ENCODE measurements around the gene STMN3. TPM values are rescaled to one million over a fixed set of nuclear protein-coding genes. Genes with fewer than 3 reads are reported as not detected.

STMN3 gene
- total and polyA plus RNA-seq, 10 of the 15 experiments (the other 5 are each of a cell fraction or from before 2014, with no cell fraction given), result 0.09 to 3.6 (median 1.4) TPM; not detected in 1

- peaks cover 12 to 16% of the 10 kb centered on the region in 2 experiments for H3K36me3 ChIP-seq (ENCODE audit: control insufficient read depth in 2 of 2, insufficient read depth in 2 of 2, low read length in 1 of 2)
- H3K27me3 ChIP-seq (replicated peaks in 1 of 2; ENCODE audit: control insufficient read depth in 2 of 2, insufficient read depth in 2 of 2, low read length in 1 of 2), result no peaks in the 10 kb centered on the region
- in situ Hi-C loops (cut with MboI) (no loop called here), intact Hi-C loops (cut with micrococcal nuclease; ENCODE audit: unreplicated experiment) (no loop called here)
- DNase-seq (ENCODE audit: low read depth, low spot score) (no peak), FAIRE-seq (no peak), ATAC-seq (no peak)
- no peak overlapping the region for H3K9ac ChIP-seq (ENCODE audit: control insufficient read depth, insufficient read depth, low read length)
- peaks cover 7% of the 10 kb centered on the region for H3K4me1 ChIP-seq (ENCODE audit: control insufficient read depth, insufficient read depth, low read length)
- SMC1A ChIA-PET (ENCODE audit: uncharacterized antibody, unreplicated experiment), result no interaction called here
- CTCF ChIA-PET, result no interaction called here
- POLR2A ChIA-PET, result interaction anchor here (0.9 to 1.2 kb wide), 2 partner anchors 9 to 97 kb away, joined by 3 to 4 read pairs; partner anchors contain the start of gene GMEB2
- no peak overlapping the region for H2AFZ ChIP-seq (ENCODE audit: control insufficient read depth, low read depth, low read length)
- no peak overlapping the region for H3K27ac ChIP-seq (ENCODE audit: control insufficient read depth, insufficient read depth)
- no peak overlapping the region for H3K4me3 ChIP-seq
- H3K4me2 ChIP-seq (ENCODE audit: control insufficient read depth, insufficient read depth), result no peak overlapping the region
- whole genome bisulfite sequencing (ENCODE audit: insufficient coverage, insufficient replicate concordance, low lambda C conversion rate, missing lambda C conversion rate), result 84% methylated on average over 11 of the region's 11 CpGs
- no peaks in the 10 kb centered on the region for H3K9me3 ChIP-seq (replicated peaks; ENCODE audit: control insufficient read depth, insufficient read depth, low read length)
- BruUV-seq (replicated peaks), result no TSS peak
- TF ChIP-seq CHD4 (IDR thresholded peaks at IDR 0.05) (no peak), EED (IDR thresholded peaks at IDR 0.05; ENCODE audit: low read depth) (no peak), NFIC (IDR thresholded peaks at IDR 0.05; ENCODE audit: low read depth, low read length) (no peak), ZNF274 (IDR thresholded peaks at IDR 0.05; ENCODE audit: insufficient read depth, insufficient read length) (no peak), ASH2L (IDR thresholded peaks at IDR 0.05; ENCODE audit: borderline replicate concordance, low read depth) (no peak), CHD1 (IDR thresholded peaks at IDR 0.05; ENCODE audit: low read depth, low read length) (no peak), RUNX3 (IDR thresholded peaks at IDR 0.05; ENCODE audit: low read length) (no peak), SUZ12 (IDR thresholded peaks at IDR 0.05; ENCODE audit: unreplicated experiment) (no peak), RAD21 (IDR thresholded peaks at IDR 0.05; ENCODE audit: insufficient read depth, low read depth, low read length) (no peak)
- H3K79me2 ChIP-seq (ENCODE audit: control insufficient read depth, insufficient read depth, low read length), result peaks cover 21% of the 10 kb centered on the region
- no peaks in the 10 kb centered on the region for H4K20me1 ChIP-seq (ENCODE audit: control insufficient read depth, insufficient read depth)
- RAD21 ChIA-PET (ENCODE audit: unreplicated experiment), result no interaction called here
These were observed 34.8 kb downstream of the STMN3 start for GRCh38 chr20:63618291-63618980.
